Heart left ventricle (tissue), 16 donors: ENCODE measurements around the gene NAB1. TPM values are rescaled to one million over a fixed set of nuclear protein-coding genes. Genes with fewer than 3 reads are reported as not detected.

Experiments used
- ATAC-seq, 4 donors: fragments of 200-7000 bp; cut with Tn5 transposase; one replicate each; pipeline ENCODE4 v1.9.1; 2020 to 2022; ENCODE audit warnings: moderate library complexity in 4 of 4, mild to moderate bottlenecking in 3 of 4, moderate number of reproducible peaks in 1 of 4
- DNase-seq, 5 donors: peaks; one replicate each; pipeline ENCODE4 v3.0.0-alpha.2; 2020
- H3K27ac ChIP-seq, 12 donors: fragments of 200-600 bp; sonication (generic) in 4 of 12; one replicate each; pipeline versions ENCODE4 v1.5.0 to v1.8.0; 2016 to 2022; ENCODE audit warnings: mild to moderate bottlenecking in 2 of 12
- H3K27me3 ChIP-seq, 9 donors: fragments of 200-600 bp; sonication (generic) in 2 of 9; one replicate each; pipeline versions ENCODE4 v1.5.1 to v1.8.0; 2016 to 2022; ENCODE audit warnings: mild to moderate bottlenecking in 3 of 9
- H3K36me3 ChIP-seq, 9 donors: fragments of 200-600 bp; sonication (generic) in 2 of 9; one replicate each; pipeline versions ENCODE4 v1.5.0 to v1.8.0; 2018 to 2022; ENCODE audit warnings: mild to moderate bottlenecking in 2 of 9
- H3K4me1 ChIP-seq, 12 donors: fragments of 200-600 bp; sonication (generic) in 4 of 12; one replicate each; pipeline versions ENCODE4 v1.5.0 to v1.8.0; 2016 to 2022; ENCODE audit warnings: mild to moderate bottlenecking in 3 of 12
- H3K4me3 ChIP-seq, 12 donors: fragments of 200-600 bp; sonication (generic) in 4 of 12; one replicate each; pipeline versions ENCODE4 v1.5.0 to v1.8.0; 2017 to 2022; ENCODE audit warnings: mild to moderate bottlenecking in 9 of 12, moderate library complexity in 4 of 12
- H3K9me3 ChIP-seq, 12 donors: fragments of 200-600 bp; sonication (generic) in 4 of 12; one replicate each; pipeline versions ENCODE4 v1.5.0 to v1.8.0; 2016 to 2022; ENCODE audit warnings: mild to moderate bottlenecking in 1 of 12
- POLR2A ChIP-seq, 2 donors: fragments of 450-650 bp; IDR thresholded peaks; one replicate each; pipeline ENCODE4 v1.6.1; 2017; ENCODE audit warnings: antibody characterized with exemption in 2 of 2, mild to moderate bottlenecking in 2 of 2, moderate library complexity in 2 of 2
- WGBS, 4 donors: extraction: QIAGEN DNeasy Blood & Tissue Kit in 2 of 4; methylation state at CpG; one replicate each; pipeline versions ENCODE4 v1.1.5 to v1.1.7; 2013 to 2018; 5-methylcytosine and 5-hydroxymethylcytosine counted together
- intact Hi-C, 10 donors: fragments of 100-400 bp; cut with DNase I; formaldehyde crosslinking; loops; one replicate each; pipeline versions ENCODE4 v1.11.1 to v1.14.2; 2022
- polyA plus RNA-seq, 2 donors: library from polyadenylated mRNA; stranded (reverse); fragments of 200-250 nt; gene quantifications; one replicate each; pipeline ENCODE4 v1.2.3, GENCODE V29; 2013
- total RNA-seq, 9 donors: library from RNA; depleted of rRNA in 2 of 9; stranded (reverse); fragments of >200 nt in 2 of 9; fragmentation: NEBNext Ultra II Directional in 3 of 9; extraction: Animal tissue kit (Norgen Biotek cat#: 25700) in 3 of 9; gene quantifications; one replicate each; pipeline versions ENCODE4 v1.1.0 to v1.2.4, GENCODE V29; 2016 to 2023
- TF ChIP-seq, protein P1 (sequence below), 12 donors: fragments of 200-600 bp; sonication (generic) in 4 of 12; IDR thresholded peaks; one replicate each; pipeline versions ENCODE4 v1.5.0 to v1.8.0; 2018 to 2022; ENCODE audit warnings: antibody characterized with exemption in 12 of 12, mild to moderate bottlenecking in 5 of 12
- donor health status: ischemic (EF 13 %, LVEDD 7.1; RV severe dilation, severe dysfunction).
- donor health status: healthy with polysubstance abuse.
- donor health status: DM: no; HTN: yes; CAD: no.
- donor health status: DM: no; HTN: no; CAD: no.
- donor health status: ischemic (EF 25% LVEDD 6.9; RV normal size, moderate dysfunction).
- donor health status: ischemic (EF 25% LVEDD 5.7; RV mildly dilated, moderate dysfunction).
- donor health status: healthy.
- donor health status: DM: yes; HTN: yes; CAD: no.
- donor health status: ischemic (EF 35%, LVEDD 5.7; RV mildly dilated, moderate dysfunction).
- donor health status: nonischemic (EF 11% LVEDD 7.7; RV severe dilation, severe dysfunction).
- donor health status: DM: yes; HTN: yes; CAD: no.
- donor health status: PGD.
- donor health status: ischemic (EF 29% LVEDD 5.4; RV normal size, mild dysfunction).
- donor health status: nonischemic (EF 23%, LVEDD 6.1; RV moderate dilation, normal function).

NAB1 gene
- total and polyA plus RNA-seq, 11 donors: 10.1 to 41.8 (median 29.1) TPM

DNA sequence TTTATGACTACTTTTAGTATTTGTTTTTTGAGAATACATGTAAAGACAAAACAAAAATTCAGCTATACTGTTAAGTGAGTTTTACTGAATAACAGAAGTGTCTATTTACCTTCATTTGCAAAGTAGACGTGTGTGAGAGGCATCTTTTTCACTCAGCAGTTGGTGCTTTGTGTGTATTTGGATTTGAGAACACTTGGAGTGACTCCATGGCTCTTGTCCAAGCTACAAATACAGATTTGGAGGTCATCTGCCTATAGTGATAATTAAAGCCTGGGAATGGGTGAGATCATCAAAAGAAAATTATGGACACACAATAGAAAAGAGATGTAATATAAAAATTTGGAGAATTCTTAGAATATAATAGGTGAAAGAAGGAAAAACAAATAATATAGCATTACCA is 6.2 kb downstream of the NAB1 start:
- DNase-seq: peak in 1 of 5 donors; percentile 34
- Histone ChIP-seq H3K27ac (peak overlapping the region in 10 of 12 donors; percentile 36 to 65 (median 56)), H3K4me1 (peaks cover 0 to 96% (median 82%) of the 10 kb centered on the region in 12 donors), H3K27me3 (no peaks in the 10 kb centered on the region), H3K9me3 (no peaks in the 10 kb centered on the region), H3K4me3 (peak overlapping the region in 2 of 12 donors; percentile 1), H3K36me3 (peaks cover 0 to 11% (median 8%) of the 10 kb centered on the region in 9 donors)
- TF ChIP-seq, protein P1, sequence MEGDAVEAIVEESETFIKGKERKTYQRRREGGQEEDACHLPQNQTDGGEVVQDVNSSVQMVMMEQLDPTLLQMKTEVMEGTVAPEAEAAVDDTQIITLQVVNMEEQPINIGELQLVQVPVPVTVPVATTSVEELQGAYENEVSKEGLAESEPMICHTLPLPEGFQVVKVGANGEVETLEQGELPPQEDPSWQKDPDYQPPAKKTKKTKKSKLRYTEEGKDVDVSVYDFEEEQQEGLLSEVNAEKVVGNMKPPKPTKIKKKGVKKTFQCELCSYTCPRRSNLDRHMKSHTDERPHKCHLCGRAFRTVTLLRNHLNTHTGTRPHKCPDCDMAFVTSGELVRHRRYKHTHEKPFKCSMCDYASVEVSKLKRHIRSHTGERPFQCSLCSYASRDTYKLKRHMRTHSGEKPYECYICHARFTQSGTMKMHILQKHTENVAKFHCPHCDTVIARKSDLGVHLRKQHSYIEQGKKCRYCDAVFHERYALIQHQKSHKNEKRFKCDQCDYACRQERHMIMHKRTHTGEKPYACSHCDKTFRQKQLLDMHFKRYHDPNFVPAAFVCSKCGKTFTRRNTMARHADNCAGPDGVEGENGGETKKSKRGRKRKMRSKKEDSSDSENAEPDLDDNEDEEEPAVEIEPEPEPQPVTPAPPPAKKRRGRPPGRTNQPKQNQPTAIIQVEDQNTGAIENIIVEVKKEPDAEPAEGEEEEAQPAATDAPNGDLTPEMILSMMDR (IDR thresholded peaks at IDR 0.05): no peak
- no peak for TF ChIP-seq POLR2A (IDR thresholded peaks at IDR 0.05)
- intact Hi-C loops: loop anchor here in 1 of 10 donors (10.0 kb wide), 1 partner anchor 120 kb away; the partner anchor contains the start of gene NEMP2
- peak; percentile 36 to 58 (median 44) for ATAC-seq
- 8 to 16% (median 10%) methylated on average over 1 of the region's 1 CpG for WGBS, 4 donors

DNA sequence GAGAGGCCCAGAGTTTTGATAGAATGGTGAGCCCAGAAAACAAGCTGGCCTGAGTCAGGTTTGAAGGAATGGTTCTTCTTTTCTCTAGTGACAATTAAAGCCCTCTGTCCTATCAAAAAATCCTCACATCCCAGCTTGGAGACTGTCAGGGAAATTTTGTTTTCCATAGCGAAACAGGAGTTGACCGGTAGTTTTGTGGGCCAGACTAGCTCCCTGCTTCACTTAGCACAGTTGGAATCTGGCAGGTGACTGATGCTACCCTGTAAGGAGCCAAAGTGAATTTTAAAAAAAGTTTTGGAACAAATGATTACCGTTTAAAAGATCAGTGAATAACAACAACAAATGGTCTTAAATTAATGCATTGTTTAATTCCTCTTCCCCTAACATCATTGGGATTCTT is 6.7 kb downstream of the NAB1 start:
- Histone ChIP-seq H3K27ac (peak overlapping the region in 10 of 12 donors; percentile 36 to 65 (median 56)), H3K36me3 (peaks cover 0 to 15% (median 10%) of the 10 kb centered on the region in 9 donors), H3K4me3 (peak overlapping the region in 3 of 12 donors; percentile 1 to 9 (median 1)), H3K4me1 (peaks cover 0 to 98% (median 84%) of the 10 kb centered on the region in 12 donors), H3K27me3 (no peaks in the 10 kb centered on the region), H3K9me3 (no peaks in the 10 kb centered on the region)
- intact Hi-C loops: loop anchor here in 1 of 10 donors (10.0 kb wide), 1 partner anchor 121 kb away; the partner anchor contains the start of gene NEMP2
- ATAC-seq: peak in 2 of 4 donors; percentile 9 to 34
- WGBS, 4 donors: 43 to 51% (median 48%) methylated on average over 3 of the region's 3 CpGs
- DNase-seq: no peak
- TF ChIP-seq, protein P1 (IDR thresholded peaks at IDR 0.05): no peak
- no peak for TF ChIP-seq POLR2A (IDR thresholded peaks at IDR 0.05)

DNA sequence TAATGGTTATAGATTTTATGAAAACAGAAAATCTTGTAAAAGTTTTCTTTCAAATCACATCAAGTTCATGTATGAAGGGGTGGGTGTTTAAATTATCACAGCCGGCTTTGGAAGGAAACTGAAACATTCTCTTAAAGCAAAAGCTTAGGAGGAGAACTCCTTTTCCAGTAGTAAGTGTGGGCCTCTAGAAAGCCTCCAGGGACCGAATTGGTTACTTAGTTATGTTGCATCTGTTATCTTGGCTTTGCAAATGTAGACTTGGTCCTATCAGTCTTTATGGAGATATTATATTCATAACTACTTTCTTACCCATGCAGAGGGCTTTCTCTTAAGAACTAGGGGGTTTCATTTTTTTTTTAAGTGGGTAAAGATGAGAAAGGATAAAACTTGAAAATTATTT is 7.4 kb downstream of the NAB1 start:
- TF ChIP-seq POLR2A (IDR thresholded peaks at IDR 0.05): no peak
- TF ChIP-seq, protein P1 (IDR thresholded peaks at IDR 0.05): no peak
- H3K9me3 ChIP-seq: no peaks in the 10 kb centered on the region
- peaks cover 0 to 98% (median 84%) of the 10 kb centered on the region in 12 donors for H3K4me1 ChIP-seq
- H3K27ac ChIP-seq: peak overlapping the region in 9 of 12 donors; percentile 36 to 65 (median 56)
- no peaks in the 10 kb centered on the region for H3K27me3 ChIP-seq
- H3K4me3 ChIP-seq: peak overlapping the region in 4 of 12 donors; percentile 1 to 11 (median 5)
- intact Hi-C loops: loop anchor here in 1 of 10 donors (10.0 kb wide), 1 partner anchor 122 kb away; the partner anchor contains the start of gene NEMP2
- ATAC-seq (no peak), DNase-seq (no peak)
- WGBS, 4 donors: 24 to 33% (median 28%) methylated on average over 2 of the region's 2 CpGs
- H3K36me3 ChIP-seq: peaks cover 0 to 18% (median 10%) of the 10 kb centered on the region in 9 donors

DNA sequence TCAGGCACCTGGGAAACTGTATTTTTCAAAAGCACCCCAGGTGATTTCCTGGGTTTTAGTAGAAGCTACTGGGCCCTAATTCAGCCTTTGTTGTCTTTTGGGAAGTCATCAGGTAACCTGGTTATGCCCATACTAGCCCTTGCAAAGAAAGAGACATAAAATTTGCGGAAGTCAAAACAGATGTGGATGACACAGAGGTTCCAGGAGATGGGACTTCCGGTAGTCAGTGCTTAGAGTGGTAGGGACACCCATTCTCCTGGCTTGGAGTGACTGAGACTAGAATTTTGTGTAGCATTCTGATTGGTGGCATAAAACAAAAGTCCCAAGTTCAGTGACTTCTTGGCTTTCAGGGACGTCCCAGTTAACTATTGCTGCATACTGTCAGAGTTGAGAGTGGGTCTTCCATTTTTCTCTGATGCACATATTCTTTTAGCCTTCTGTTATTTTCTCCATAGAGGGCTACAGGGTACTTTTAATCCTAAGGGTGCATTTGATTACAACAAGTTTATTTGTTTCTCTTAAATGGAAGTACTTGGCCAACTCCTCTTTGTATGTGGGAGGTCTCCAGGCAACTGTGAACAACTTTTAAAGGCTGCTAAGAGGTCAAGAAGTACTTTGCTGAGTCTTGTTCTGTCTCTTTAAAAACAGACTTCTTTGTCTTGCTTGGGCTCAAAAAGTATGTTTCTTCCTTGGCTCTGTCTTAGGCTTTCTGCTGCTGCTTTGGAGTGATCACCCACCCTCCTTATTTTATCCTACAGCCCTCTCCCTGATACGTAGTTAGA is 8.8 kb downstream of the NAB1 start:
- TF ChIP-seq POLR2A (IDR thresholded peaks at IDR 0.05): no peak
- TF ChIP-seq, protein P1 (IDR thresholded peaks at IDR 0.05): no peak
- Histone ChIP-seq H3K9me3 (no peaks in the 10 kb centered on the region), H3K36me3 (peaks cover 0 to 26% (median 10%) of the 10 kb centered on the region in 9 donors), H3K4me1 (peaks cover 0 to 98% (median 88%) of the 10 kb centered on the region in 12 donors), H3K27ac (peak overlapping the region in 4 of 12 donors; percentile 7 to 59 (median 27)), H3K4me3 (no peak overlapping the region), H3K27me3 (no peaks in the 10 kb centered on the region)
- DNase-seq (no peak), ATAC-seq (peak in 3 of 4 donors; percentile 14 to 48 (median 31))
- WGBS, 4 donors: 63 to 79% (median 66%) methylated on average over 4 of the region's 4 CpGs
- intact Hi-C loops: loop anchor here in 1 of 10 donors (10.0 kb wide), 1 partner anchor 123 kb away; the partner anchor contains the start of gene NEMP2
